HG02981 (cell line): ENCODE results near the gene CDHR5.

Source experiments
- ATAC-seq: cut with Tn5 transposase; IDR thresholded peaks from one replicate; pipeline ENCODE4 v1.9.1; 2021; ENCODE audit warnings: mild to moderate bottlenecking, moderate library complexity; ENCODE audit not compliant: unreplicated experiment

The CDHR5 gene

DNA sequence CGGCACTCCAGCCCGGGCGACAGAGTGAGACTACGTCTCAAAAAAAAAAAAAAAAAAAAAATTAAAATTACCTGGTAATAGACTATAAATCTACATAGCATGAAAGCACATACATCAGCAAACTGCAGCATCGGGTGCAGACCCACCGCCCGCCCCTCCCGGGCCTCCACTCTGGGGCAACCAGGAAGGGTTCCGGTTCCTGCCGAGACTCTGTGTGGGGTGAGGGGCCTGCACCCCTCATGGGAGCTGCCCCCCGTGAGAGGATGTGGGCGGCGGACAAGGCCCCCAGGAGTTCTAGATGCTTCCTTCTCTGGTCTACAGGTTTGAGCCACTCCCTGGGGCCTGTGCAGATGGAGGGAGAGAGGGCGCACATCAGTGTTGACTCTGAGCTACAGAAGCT lies 21.5 kb upstream of the CDHR5 start:
- no peak for ATAC-seq

DNA sequence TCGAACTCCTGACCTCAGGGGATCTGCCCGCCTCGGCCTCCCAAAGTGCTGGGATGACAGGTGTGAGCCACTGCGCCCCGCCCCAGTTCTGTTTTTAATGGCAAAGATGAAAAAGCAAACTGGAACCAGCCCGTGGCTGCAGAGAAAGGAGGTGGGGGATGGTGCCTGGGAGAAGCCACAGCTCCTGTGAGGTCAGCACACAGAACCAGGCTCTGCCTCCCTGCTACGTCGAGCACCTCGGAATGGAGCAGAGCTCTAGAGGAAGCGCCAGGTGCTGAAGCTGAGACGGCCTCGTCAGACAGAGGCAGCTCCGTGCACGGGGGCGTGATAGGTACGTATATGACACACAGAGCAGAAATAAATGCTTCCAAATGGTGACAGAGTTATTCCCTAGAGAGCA lies 20.8 kb upstream of the CDHR5 start:
- no peak for ATAC-seq

DNA sequence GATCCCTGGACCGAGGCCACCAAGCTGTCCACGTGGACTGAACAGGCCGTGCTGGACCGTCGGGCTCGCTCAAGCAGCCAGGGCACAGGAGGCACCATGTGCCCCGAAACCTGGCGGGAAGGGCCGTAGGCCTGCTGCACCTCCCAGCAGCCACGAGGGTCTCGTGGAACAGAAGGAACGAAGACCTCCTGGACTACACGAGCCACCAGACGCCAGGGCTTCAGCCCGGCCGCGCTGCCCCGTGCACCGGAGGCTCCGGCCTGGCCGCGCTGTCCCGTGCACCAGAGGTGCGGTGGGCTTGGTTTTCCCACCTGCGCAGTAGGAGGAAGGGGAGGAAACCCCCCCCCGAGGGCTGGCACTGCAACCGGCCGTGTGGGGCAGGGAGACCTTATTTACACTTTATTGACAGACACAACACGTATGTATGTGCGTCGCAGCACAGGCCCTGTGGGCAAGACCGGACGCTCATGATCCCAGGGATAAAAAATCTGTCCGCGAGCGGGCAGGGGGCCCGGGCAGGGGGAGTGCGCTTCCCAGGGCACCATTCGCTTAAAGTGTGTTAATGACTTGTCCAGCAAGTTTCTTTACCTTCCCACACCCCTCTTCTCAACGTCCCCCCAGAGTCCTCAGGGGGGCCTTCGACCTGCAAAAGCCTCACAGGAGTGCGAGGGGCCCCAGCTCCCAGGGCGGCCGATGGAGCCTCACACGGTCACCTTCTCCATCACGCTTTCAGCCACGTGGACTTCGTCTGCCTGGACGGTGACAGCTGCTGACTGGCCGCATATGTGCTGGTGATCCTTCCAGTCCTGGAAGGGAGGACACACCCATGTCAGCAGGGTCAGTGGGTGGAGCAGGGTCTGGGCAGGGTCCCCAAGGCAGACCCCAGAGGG lies 19.3 kb upstream of the CDHR5 start:
- ATAC-seq, result no peak

DNA sequence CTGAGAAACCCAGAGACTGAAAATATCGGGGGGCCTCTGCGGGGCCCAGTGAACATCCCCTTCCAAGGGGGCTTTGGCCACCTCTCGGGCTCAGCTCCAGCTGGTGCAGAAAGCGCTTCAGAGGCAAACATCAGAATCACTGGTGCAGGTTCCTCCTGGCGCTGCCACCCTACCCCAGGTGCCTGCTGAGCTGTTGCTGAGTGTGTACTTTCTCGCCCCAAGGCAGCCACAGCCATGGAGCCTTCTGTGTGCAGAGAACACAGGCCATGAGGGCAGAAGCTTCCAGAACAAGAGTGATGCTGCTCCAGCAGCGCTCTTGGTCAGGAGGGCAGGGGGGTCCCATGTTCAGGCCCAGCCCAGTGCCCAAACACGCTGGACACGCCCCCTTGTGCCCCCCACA lies 18.6 kb upstream of the CDHR5 start:
- ATAC-seq, result no peak

DNA sequence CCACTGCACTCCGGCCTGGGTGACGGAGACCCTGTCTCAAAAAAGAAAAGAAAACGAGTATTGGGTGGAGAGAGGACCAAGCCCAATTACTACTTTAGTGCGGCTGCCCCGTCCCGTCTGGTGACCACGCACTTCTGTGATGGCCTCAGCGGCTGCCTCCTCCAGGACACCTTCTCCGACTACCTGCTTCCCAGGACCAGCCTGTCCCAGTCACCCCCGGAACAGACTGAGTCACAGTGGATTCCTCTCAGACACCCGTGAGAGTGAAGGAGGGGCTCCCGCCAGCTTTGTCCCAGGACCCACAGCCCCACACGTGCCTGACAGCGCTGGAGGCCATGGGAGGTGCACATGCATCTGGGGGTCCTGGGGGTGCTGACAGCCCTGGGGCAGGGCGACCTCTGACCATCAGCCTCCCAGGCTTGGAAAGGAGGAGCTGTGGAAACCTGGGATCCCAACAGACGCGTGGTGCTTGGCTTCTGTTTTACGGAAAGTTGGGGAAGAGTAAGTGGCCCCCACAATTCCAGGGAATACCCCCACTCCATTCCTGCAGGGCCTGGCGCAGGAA lies 17.1 kb upstream of the CDHR5 start:
- ATAC-seq, result no peak

DNA sequence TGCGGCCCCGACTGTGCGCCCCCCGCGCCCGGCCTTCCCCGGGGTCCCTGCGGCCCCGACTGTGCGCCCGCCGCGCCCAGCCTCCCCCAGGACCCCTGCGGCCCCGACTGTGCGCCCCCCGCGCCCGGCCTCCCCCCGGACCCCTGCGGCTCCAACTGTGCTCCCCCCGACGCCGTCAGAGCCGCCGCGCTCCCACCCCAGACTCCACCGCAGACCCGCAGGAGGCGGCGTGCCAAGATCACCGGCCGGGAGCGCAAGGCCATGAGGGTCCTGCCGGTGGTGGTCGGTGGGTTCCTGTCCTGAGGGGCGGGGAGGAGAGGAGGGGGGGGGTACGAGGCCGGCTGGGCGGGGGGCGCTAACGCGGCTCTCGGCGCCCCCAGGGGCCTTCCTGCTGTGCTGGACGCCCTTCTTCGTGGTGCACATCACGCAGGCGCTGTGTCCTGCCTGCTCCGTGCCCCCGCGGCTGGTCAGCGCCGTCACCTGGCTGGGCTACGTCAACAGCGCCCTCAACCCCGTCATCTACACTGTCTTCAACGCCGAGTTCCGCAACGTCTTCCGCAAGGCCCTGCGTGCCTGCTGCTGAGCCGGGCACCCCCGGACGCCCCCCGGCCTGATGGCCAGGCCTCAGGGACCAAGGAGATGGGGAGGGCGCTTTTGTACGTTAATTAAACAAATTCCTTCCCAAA lies 15.4 kb upstream of the CDHR5 start:
- no peak for ATAC-seq

DNA sequence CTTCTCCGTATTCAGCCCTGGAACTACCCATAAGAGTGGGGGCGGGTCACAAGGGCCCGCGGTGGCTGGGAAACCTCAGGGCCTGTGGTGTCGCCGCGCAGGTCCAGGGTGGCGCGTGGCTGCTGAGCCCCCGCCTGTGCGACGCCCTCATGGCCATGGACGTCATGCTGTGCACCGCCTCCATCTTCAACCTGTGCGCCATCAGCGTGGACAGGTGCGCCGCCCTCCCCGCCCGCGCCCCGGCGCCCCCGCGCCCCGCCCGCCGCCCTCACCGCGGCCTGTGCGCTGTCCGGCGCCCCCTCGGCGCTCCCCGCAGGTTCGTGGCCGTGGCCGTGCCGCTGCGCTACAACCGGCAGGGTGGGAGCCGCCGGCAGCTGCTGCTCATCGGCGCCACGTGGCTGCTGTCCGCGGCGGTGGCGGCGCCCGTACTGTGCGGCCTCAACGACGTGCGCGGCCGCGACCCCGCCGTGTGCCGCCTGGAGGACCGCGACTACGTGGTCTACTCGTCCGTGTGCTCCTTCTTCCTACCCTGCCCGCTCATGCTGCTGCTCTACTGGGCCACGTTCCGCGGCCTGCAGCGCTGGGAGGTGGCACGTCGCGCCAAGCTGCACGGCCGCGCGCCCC lies 14.7 kb upstream of the CDHR5 start:
- no peak for ATAC-seq

DNA sequence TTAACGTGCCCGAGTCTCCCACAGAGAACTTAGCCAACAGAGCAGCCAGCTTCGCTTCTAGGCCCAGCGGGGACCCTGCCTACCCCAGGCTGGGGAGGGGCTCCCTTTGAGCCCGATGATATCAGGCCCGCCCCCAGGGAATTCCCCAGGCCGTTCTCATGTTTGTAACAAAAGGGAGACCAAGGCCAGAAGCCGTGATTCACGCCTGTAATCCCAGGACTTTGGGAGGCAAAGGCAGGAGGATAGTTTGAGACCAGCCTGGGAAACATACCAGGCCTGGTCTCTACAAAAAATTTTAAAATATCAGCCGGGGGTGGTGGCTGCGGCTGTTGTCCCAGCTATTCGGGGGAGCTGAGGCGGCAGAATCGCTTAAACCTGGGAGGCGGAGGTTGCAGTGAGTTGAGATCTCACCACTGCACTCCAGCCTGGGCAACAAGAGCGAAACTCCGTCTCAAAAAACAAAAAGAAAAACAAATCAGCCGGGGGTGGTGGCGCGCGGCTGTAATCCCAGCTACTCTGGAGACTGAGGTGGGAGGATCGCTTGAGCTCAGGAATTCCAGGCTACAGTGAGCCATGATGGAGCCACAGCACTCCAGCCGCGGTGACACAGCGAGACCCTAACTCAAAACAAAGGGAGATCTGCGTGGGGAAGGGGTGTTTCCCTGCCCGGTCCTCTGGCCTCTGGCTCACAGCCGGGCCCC lies 14.0 kb upstream of the CDHR5 start:
- ATAC-seq, result no peak

DNA sequence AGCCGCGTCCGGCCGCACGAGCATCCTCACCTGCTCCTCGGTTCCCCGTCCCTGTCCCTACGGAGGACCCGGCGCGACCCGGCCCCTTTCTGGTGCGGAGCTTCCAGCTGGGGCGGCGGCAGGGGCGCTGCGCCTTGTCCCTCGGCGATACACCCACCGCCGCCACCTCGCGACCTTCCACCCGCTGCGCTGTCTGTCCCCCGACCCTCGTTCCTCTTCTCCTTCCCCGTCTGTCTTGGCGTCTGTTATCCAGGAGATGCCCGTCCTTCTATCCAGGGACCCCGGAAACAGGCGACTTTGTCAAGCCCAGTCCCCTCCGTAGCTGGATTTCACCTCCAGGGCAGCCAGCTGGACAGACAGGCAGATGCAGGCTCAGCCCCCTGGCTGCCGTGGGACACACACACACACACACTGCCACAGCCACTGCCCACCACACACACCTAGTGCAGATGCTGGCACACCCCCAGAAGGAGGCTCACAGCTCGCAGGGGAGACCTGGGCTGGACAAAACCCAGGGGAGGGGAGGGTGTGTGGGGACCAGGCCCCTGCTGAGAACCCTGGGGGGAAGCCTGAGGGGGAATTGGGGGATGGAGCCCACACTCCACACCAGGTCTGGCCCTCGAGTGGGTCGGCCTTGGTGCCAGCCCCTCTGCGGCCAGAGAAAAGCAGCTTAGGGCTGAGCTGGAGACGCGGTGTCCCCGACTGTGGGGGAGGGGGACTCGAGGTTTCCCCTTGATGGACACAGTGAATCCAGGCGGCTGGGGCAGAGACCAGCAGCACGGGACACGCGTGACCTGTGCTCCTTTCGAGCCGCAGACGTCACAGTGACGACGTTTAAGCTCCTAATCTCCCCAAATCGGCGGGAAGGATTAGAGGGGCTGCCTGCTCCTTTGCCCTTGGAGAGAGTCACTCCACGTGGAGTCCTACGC lies 13.1 kb upstream of the CDHR5 start:
- no peak for ATAC-seq

DNA sequence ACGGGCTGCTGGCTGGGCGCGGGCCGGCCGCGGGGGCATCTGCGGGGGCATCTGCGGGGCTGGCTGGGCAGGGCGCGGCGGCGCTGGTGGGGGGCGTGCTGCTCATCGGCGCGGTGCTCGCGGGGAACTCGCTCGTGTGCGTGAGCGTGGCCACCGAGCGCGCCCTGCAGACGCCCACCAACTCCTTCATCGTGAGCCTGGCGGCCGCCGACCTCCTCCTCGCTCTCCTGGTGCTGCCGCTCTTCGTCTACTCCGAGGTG lies 12.5 kb upstream of the CDHR5 start:
- ATAC-seq, result no peak

DNA sequence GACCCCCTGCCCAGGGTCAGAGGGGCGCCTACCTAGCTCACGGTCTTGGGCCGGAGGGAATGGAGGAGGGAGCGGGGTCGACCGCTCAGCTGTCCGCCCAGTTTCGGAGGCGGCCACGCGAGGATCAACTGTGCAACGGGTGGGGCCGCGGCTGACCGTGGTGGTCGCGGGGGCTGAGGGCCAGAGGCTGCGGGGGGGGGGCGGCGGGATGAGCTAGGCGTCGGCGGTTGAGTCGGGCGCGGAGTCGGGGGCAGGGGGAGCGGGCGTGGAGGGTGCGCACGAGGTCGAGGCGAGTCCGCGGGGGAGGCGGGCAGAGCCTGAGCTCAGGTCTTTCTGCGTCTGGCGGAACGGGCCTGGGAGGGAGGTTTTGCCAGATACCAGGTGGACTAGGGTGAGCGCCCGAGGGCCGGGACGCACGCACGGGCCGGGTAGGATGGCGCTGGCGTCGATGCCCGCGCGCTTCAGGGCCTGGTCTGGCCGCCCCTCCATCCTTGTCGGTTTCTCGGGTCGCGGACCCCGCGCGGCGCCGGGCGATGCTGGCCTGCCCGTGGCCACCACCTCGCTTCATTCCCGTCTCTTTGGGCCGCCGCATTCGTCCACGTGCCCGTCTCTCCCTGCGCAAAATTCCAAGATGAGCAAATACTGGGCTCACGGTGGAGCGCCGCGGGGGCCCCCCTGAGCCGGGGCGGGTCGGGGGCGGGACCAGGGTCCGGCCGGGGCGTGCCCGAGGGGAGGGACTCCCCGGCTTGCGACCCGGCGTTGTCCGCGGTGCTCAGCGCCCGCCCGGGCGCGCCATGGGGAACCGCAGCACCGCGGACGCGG lies 12.0 kb upstream of the CDHR5 start, which contains the start of gene DRD4:
TSS of gene DRD4 (plus strand) at position 759 of the 822 bp plus-strand sequence. CDS start at position 795, 36 bp downstream.
- ATAC-seq, result no peak

DNA sequence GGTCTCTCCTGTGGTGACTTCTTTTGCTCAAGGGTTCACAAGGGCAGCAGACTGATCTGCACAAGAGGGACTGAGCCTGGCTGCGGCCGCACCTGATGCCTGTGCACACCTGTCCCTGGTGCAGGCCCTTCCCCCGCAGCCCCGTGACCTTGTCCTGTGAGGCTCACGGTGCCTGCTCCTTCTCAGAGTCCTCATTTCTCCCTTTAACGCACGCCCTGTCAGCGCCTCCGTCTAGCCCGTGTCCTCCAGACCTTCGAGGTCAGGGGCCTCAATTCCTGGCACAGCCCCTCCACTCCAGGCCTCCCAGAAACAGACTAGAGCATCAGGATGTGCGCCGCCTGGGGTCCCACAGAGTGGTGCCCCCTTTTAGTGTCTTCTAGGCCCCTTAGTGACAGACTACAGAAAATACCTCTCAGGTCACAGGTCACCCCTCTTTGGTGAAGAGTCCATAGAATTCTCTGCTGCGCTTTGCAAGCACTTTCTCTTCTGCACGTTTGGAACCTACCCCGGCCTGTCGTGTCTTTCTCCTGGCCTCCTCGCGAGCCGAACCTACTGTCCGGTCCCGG lies 11.3 kb upstream of the CDHR5 start:
- no peak for ATAC-seq

DNA sequence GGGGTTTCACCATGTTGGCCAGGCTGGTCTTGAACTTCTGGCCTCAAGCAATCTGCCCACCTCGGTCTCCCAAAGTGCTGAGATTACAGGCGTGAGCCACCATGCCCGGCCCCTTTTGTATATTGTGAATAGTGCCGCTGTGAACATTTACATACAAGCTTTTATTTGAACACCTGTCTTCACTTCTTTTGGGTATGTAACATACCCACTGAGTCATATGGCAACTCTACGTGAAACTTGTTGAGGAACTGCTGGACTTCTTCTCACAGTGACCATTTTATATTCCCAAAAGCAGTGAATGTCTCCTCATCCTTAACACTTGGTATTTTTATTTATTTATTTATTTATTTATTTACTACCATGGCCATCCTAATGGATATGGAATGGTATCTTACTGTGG lies 6.1 kb upstream of the CDHR5 start:
- no peak for ATAC-seq

DNA sequence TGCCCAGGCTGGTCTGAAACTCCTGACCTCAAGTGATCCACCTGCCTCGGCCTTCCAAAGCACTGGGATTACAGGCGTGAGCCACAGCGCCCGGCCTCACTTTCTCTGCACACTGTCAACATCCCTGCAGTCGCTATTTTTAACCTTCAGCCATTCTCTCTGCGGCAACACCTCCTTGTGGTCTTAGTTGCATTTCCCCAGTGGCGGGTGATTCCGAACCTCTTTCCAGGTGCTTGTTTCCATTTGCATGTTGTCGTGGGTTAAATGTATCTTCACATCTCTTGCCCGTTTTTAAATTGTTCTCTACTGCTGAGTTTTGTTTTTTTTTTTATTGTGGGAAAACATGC lies 4.5 kb upstream of the CDHR5 start:
- ATAC-seq, result no peak

DNA sequence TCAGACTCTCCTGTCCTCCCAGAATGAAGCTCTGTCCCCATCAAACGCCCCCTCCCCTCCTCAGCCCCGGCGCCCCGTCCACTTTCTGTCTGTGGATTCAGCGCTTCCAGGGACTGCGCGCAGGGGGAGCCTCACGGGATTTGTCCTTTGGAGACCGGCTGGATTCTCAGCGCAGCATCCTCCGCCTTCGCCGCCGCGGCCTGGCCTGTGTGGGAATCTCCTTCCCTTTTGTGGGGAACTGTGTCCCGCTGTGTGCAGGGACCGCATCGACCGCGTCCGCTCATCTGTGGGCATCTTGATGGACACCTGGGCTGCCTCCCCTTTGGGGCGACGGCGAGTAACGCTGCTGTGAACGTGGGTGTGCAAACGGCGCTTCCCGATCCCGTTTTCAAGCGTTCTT lies 3.3 kb upstream of the CDHR5 start:
- ATAC-seq, result no peak

DNA sequence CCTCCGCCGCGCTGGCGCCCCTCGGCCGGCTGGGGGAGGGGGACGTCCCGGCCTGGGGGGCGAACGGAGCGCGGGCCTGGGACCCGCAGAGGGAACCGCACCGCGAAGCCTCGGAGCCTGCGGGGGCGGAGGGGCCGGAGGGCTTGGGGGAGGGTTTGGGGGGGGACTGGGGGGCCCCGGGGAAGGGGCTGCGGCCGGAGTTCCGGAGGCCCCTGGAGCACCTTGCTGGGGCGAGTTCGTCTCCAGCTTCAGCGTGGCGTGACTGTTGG lies 2.5 kb upstream of the CDHR5 start:
- ATAC-seq, result no peak

DNA sequence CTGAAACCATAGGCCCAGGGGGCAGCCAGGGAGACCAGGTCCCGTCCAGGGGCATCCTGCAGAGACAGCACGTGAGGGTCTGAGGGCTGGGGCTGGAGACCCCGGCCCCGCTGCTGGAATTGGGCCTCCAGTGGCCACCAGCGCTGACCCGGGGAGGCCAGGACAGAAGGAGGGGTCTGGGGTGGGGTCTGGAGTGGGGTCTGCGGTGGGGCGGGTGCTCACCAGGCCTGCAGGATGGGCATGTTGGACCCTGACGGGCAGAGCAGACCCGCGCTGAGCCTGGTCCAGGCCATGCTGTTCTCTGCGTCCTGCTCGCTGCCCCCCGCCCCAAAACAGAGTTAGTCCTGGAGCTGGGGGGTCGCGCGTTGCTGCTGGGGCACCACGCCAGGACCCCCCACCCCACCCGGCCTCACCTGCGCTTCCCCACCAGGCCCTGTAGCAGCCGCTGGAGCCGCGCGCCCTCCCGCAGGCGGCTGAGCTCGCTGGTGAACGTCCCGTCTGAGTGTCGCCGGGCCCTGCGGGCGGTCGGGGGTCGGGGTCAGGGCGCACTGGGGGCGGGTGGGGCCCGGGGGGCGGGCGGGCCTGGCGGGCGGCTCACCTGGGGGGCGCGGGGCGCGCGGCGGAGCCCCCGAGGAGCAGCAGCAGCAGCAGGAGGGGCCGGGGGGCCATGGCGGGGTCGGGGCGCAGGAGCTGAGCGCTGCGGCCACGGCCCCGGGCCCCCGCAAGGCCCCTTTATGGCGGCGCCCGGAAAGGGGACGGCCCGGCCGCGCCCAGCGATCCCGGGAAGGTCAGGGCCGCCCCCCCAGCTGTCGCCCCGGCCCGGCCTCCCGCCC lies 1.9 kb upstream of the CDHR5 start, which contains the start of gene SCT:
TSS of gene SCT (minus strand) at position 707 of the 833 bp plus-strand sequence. CDS start at position 669, 38 bp downstream.
- no peak for ATAC-seq

DNA sequence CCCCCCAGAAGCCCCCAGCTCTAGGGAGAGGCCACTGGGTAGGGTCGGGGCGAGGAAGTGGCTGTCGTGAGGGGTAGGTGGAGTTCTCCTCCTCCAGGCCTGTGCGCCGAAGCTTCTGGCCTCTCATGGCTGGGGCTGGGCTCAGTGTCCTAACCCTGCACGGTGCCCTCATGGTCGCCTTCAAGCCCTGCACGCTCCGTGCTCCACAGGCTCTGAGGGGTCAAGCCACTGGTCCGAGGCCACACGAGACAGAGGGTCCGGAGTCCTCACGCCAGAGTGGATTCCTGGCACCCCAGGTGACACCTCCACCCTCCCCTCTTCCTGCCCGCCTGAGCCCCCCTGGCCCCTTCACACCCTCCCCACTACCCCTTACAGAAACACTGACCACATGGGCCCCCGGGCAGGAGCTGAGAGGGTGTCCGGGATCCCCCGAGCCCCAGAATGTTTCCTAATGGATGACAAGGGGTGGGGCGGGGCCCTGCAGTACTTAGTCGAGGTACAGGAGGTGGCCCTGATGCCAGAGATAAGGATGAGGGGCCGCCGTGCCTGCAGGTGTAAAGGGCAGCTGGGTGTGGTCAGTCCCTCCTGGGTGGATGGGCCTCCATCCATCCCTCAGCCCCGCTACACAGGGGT lies 997 bp upstream of the CDHR5 start:
- ATAC-seq, result no peak
